ENCODE results near the gene TDRD1. TPM values are rescaled to one million over a fixed set of nuclear protein-coding genes. Genes with fewer than 3 reads are reported as not detected.
"Not testable (repeated sequence)": the region's sequence is repeated elsewhere in the genome, so short reads cannot be mapped to it uniquely, and the experiment has no call there.

Gene TDRD1
- total RNA-seq, 1 experiment from 2014 or later = not detected

- no TSS peak for BruUV-seq (replicated peaks)
- no peak for TF ChIP-seq CTCF (conservative IDR thresholded peaks at IDR 0.05; ENCODE audit: low read depth, low read length)
- TF ChIP-seq EZH2 (IDR thresholded peaks at IDR 0.05; ENCODE audit: borderline replicate concordance, low read depth, low read length, poor library complexity, severe bottlenecking) = no peak
- no peak overlapping the region for H3K27ac ChIP-seq (ENCODE audit: low read depth, low read length, poor library complexity, severe bottlenecking)
- H3K9me3 ChIP-seq (ENCODE audit: low read depth, low read length, poor library complexity, severe bottlenecking) = no peaks in the 10 kb centered on the region
- H3K4me1 ChIP-seq (ENCODE audit: insufficient read depth, low read length, poor library complexity, severe bottlenecking) = no peaks in the 10 kb centered on the region
- intact Hi-C loops (cut with micrococcal nuclease; ENCODE audit: unreplicated experiment) = no loop called here
- no peaks in the 10 kb centered on the region for H3K36me3 ChIP-seq (ENCODE audit: insufficient read depth, low read length, poor library complexity, severe bottlenecking)
- CTCF ChIA-PET = interaction anchor here (0.5 kb wide), 1 partner anchor 627 kb away, joined by 5 read pairs; no protein-coding TSS in a partner anchor
- H3K27me3 ChIP-seq (replicated peaks; ENCODE audit: insufficient read depth, low read depth, low read length, poor library complexity) = no peaks in the 10 kb centered on the region
- no peak for DNase-seq (ENCODE audit: low spot score)
- H3K4me3 ChIP-seq (ENCODE audit: low read depth, low read length, poor library complexity, severe bottlenecking) = no peak overlapping the region
- POLR2A ChIA-PET (ENCODE audit: low non-redundant PET) = no interaction called here
These were observed 40.6 kb upstream of the TDRD1 start for GRCh38 chr10:114138581-114138980.

- Histone ChIP-seq H3K9me3 (ENCODE audit: low read depth, low read length, poor library complexity, severe bottlenecking) (no peaks in the 10 kb centered on the region), H3K4me1 (ENCODE audit: insufficient read depth, low read length, poor library complexity, severe bottlenecking) (no peaks in the 10 kb centered on the region), H3K27me3 (replicated peaks; ENCODE audit: insufficient read depth, low read depth, low read length, poor library complexity) (no peaks in the 10 kb centered on the region), H3K4me3 (ENCODE audit: low read depth, low read length, poor library complexity, severe bottlenecking) (no peak overlapping the region), H3K36me3 (ENCODE audit: insufficient read depth, low read length, poor library complexity, severe bottlenecking) (no peaks in the 10 kb centered on the region), H3K27ac (ENCODE audit: low read depth, low read length, poor library complexity, severe bottlenecking) (no peak overlapping the region)
- no TSS peak for BruUV-seq (replicated peaks)
- ChIA-PET POLR2A (ENCODE audit: low non-redundant PET) (no interaction called here), CTCF (no interaction called here)
- DNase-seq (ENCODE audit: low spot score) = no peak
- intact Hi-C loops (cut with micrococcal nuclease; ENCODE audit: unreplicated experiment) = no loop called here
- no peak for TF ChIP-seq EZH2 (IDR thresholded peaks at IDR 0.05; ENCODE audit: borderline replicate concordance, low read depth, low read length, poor library complexity, severe bottlenecking)
- no peak for TF ChIP-seq CTCF (conservative IDR thresholded peaks at IDR 0.05; ENCODE audit: low read depth, low read length)
These were observed 39.1 kb upstream of the TDRD1 start for GRCh38 chr10:114140036-114140435.

GRCh38 chr10:114140827-114141226, 38.3 kb upstream of the TDRD1 start:
- H3K4me3 ChIP-seq (ENCODE audit: low read depth, low read length, poor library complexity, severe bottlenecking); H3K36me3 ChIP-seq (ENCODE audit: insufficient read depth, low read length, poor library complexity, severe bottlenecking); H3K27me3 ChIP-seq (replicated peaks; ENCODE audit: insufficient read depth, low read depth, low read length, poor library complexity); CTCF ChIA-PET; intact Hi-C loops (cut with micrococcal nuclease; ENCODE audit: unreplicated experiment); POLR2A ChIA-PET (ENCODE audit: low non-redundant PET); DNase-seq (ENCODE audit: low spot score); BruUV-seq (replicated peaks); H3K4me1 ChIP-seq (ENCODE audit: insufficient read depth, low read length, poor library complexity, severe bottlenecking); H3K9me3 ChIP-seq (ENCODE audit: low read depth, low read length, poor library complexity, severe bottlenecking); H3K27ac ChIP-seq (ENCODE audit: low read depth, low read length, poor library complexity, severe bottlenecking): not testable (repeated sequence)

GRCh38 chr10:114142018-114142417, 37.1 kb upstream of the TDRD1 start:
- Histone ChIP-seq H3K4me3 (ENCODE audit: low read depth, low read length, poor library complexity, severe bottlenecking) (no peak overlapping the region), H3K4me1 (ENCODE audit: insufficient read depth, low read length, poor library complexity, severe bottlenecking) (no peaks in the 10 kb centered on the region), H3K36me3 (ENCODE audit: insufficient read depth, low read length, poor library complexity, severe bottlenecking) (no peaks in the 10 kb centered on the region), H3K27me3 (replicated peaks; ENCODE audit: insufficient read depth, low read depth, low read length, poor library complexity) (no peaks in the 10 kb centered on the region), H3K27ac (ENCODE audit: low read depth, low read length, poor library complexity, severe bottlenecking) (no peak overlapping the region), H3K9me3 (ENCODE audit: low read depth, low read length, poor library complexity, severe bottlenecking) (no peaks in the 10 kb centered on the region)
- intact Hi-C loops (cut with micrococcal nuclease; ENCODE audit: unreplicated experiment) = no loop called here
- POLR2A ChIA-PET (ENCODE audit: low non-redundant PET) = no interaction called here
- DNase-seq (ENCODE audit: low spot score) = no peak
- TF ChIP-seq EZH2 (IDR thresholded peaks at IDR 0.05; ENCODE audit: borderline replicate concordance, low read depth, low read length, poor library complexity, severe bottlenecking) = no peak
- TF ChIP-seq CTCF (conservative IDR thresholded peaks at IDR 0.05; ENCODE audit: low read depth, low read length) = no peak
- CTCF ChIA-PET = no interaction called here
- BruUV-seq (replicated peaks) = no TSS peak
